HepG2 (cell line): ENCODE measurements around the gene KANK3. TPM values are rescaled to one million over a fixed set of nuclear protein-coding genes. Genes with fewer than 3 reads are reported as not detected.

Experiments used
- CHCHD3 ChIP-seq: sonication (generic); formaldehyde crosslinking; IDR thresholded peaks from 2 replicates; pipeline ENCODE4 v1.8.0; 2022; ENCODE audit warnings: mild to moderate bottlenecking, missing genetic modification reagents, moderate library complexity
- E2F1 ChIP-seq: sonication (generic); formaldehyde crosslinking; IDR thresholded peaks from 2 replicates; pipeline ENCODE4 v1.5.0; 2020; ENCODE audit warnings: missing genetic modification reagents
- FOXP4 ChIP-seq: sonication (generic); formaldehyde crosslinking; IDR thresholded peaks from 2 replicates; pipeline ENCODE4 v1.4.0; 2020; ENCODE audit warnings: missing genetic modification reagents
- IKZF4 ChIP-seq: sonication (generic); formaldehyde crosslinking; IDR thresholded peaks from 2 replicates; pipeline ENCODE4 v1.5.1; 2020; ENCODE audit warnings: borderline replicate concordance, mild to moderate bottlenecking, low read depth, missing genetic modification reagents; ENCODE audit errors: not compliant biosample characterization
- KLF13 ChIP-seq: sonication (generic); formaldehyde crosslinking; IDR thresholded peaks from 2 replicates; pipeline ENCODE4 v1.4.0; 2020; ENCODE audit warnings: mild to moderate bottlenecking, missing genetic modification reagents
- SAFB2 ChIP-seq: sonication (generic); formaldehyde crosslinking; IDR thresholded peaks from 2 replicates; pipeline ENCODE4 v1.5.1; 2020; ENCODE audit warnings: missing genetic modification reagents, low read depth, mild to moderate bottlenecking, borderline replicate concordance
- TFDP2 ChIP-seq: sonication (generic); formaldehyde crosslinking; IDR thresholded peaks from 2 replicates; pipeline ENCODE4 v1.4.0; 2020; ENCODE audit warnings: missing genetic modification reagents
- ZNF335 ChIP-seq: sonication (generic); formaldehyde crosslinking; IDR thresholded peaks from 2 replicates; pipeline ENCODE4 v1.4.0; 2020; ENCODE audit warnings: missing genetic modification reagents
- ZNF570 ChIP-seq: sonication (generic); formaldehyde crosslinking; IDR thresholded peaks from 2 replicates; pipeline ENCODE4 v1.4.0; 2020; ENCODE audit warnings: mild to moderate bottlenecking, missing genetic modification reagents, borderline replicate concordance
- ZNF713 ChIP-seq: sonication (generic); formaldehyde crosslinking; IDR thresholded peaks from 2 replicates; pipeline ENCODE4 v1.4.0; 2020; ENCODE audit warnings: mild to moderate bottlenecking, missing genetic modification reagents
- ZNF749 ChIP-seq: sonication (generic); formaldehyde crosslinking; IDR thresholded peaks from 2 replicates; pipeline ENCODE4 v1.8.0; 2022; ENCODE audit warnings: mild to moderate bottlenecking, missing genetic modification reagents, moderate library complexity, borderline replicate concordance
- ZSCAN12 ChIP-seq: sonication (generic); formaldehyde crosslinking; IDR thresholded peaks from 2 replicates; pipeline ENCODE4 v1.9.0; 2021; ENCODE audit warnings: mild to moderate bottlenecking, missing genetic modification reagents
- polyA plus RNA-seq, 8 experiments: library from polyadenylated mRNA; depleted of rRNA in 3 of 8; stranded (reverse) in 7 of 8; unstranded in 1 of 8; fragments of >200 nt; fragmentation: Illumina TruSeq in 4 of 8; extraction: Trizol in 4 of 8; gene quantifications; 2 replicates each; pipeline versions ENCODE4 v1.2.1 to v1.2.3, GENCODE V29; 2011 to 2016; ENCODE audit warnings: low read depth in 4 of 8, missing spikeins in 1 of 8, mixed read lengths in 1 of 8; ENCODE audit not compliant: insufficient read depth in 1 of 8
- total RNA-seq, 5 experiments: library from RNA; depleted of rRNA; stranded (reverse); fragments of >200 nt; fragmentation: Illumina TruSeq; extraction: Trizol; gene quantifications; 2 replicates each; pipeline ENCODE4 v1.2.3, GENCODE V29; 2016; ENCODE audit warnings: low read depth in 1 of 5
- TF ChIP-seq, protein P1 (sequence below): sonication (generic); formaldehyde crosslinking; IDR thresholded peaks from 2 replicates; pipeline ENCODE4 v1.8.1; 2023; ENCODE audit warnings: mild to moderate bottlenecking, moderate library complexity, missing genetic modification reagents
- TF ChIP-seq, protein P2 (sequence below): sonication (generic); formaldehyde crosslinking; IDR thresholded peaks from 2 replicates; pipeline ENCODE4 v1.5.1; 2020; ENCODE audit warnings: mild to moderate bottlenecking, missing genetic modification reagents, borderline replicate concordance

The KANK3 gene
- total and polyA plus RNA-seq, 2 of the 13 experiments (the other 11 are each of a cell fraction or from before 2014, with no cell fraction given): 0.15 to 0.20 TPM

DNA sequence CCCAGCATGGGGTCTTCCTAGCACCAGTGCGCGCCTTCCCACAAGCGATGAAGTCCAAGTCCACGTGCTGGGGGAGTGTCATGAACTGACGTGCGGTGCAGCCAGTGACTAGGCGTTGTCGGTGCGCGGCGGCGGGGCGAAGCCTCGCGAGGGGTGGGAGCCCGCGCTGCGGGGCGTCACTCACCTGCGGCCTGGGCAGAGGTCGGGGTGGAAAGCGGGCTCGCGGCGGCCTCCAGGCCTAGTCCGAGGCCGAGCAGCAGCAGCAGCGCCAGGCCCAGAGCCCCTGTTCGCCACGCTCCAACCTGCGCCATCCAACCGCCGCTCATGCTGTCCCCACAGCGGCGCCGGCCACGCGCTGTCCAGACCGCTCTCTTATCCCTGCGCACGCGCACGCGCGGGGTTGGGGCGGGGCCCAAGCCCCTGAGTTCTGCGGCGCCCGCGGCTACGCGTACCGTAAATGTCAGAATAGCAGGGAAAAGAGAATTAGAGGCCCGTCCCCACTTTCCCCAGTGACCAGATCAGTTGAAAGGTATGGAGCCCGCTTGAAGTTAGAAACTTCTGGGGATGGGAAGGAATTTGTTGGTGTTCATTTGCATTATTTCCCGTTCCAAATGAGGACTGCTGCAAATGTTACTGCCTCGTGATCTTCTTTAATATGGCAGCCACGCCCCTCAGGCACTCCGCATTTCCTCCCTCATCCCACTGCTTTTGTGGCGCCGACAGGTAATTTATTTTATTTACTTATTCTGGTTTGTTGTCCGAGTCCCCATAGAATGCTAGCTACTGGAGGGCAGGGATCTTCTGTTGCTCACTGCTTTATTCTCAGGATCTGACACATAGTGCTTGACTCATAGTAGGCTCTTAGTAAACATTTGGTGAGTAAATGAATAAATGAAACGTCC, 34.8 kb downstream of the KANK3 start, which contains the start of gene CD320 (continued):
- TF ChIP-seq E2F1 (CRISPR knock-in tag) (peak; percentile 97), ZNF570 (CRISPR knock-in tag) (0 out of 2 replicates have a peak, but pooled peaks have one; percentile 84), ZSCAN12 (CRISPR knock-in tag) (peak; percentile 97; the same call in 1 of the 2 replicates), ZNF713 (CRISPR knock-in tag) (no peak), ZNF335 (CRISPR knock-in tag) (peak; percentile 25; the same call in 1 of the 2 replicates), ZNF749 (CRISPR knock-in tag) (peak; percentile 94), CHCHD3 (CRISPR knock-in tag) (peak; percentile 91; the same call in 1 of the 2 replicates), FOXP4 (CRISPR knock-in tag) (peak; percentile 29; the same call in 1 of the 2 replicates), TFDP2 (CRISPR knock-in tag) (peak; percentile 96), KLF13 (CRISPR knock-in tag) (0 out of 2 replicates have a peak, but pooled peaks have one; percentile 60), SAFB2 (CRISPR knock-in tag) (peak; percentile 69), IKZF4 (CRISPR knock-in tag) (no peak)
- TF ChIP-seq, protein P1, sequence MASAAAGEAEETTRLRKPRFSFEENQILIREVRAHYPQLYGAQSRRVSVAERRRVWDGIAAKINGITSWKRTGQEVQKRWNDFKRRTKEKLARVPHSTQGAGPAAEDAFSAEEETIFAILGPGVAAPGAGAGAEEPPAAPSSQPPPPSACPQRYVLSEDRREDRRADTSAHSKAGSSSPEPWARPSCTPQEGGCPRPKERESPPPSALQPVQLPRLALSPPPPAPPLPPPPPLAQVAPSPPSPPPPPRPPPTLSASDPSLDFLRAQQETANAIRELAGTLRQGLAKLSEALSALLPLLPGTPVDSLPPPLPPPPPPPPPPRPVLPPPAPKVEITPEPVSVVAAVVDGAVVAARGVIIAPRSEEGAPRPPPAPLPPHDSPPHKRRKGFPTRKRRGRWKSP (CRISPR knock-in tag): peak; percentile 84
- TF ChIP-seq, protein P2, sequence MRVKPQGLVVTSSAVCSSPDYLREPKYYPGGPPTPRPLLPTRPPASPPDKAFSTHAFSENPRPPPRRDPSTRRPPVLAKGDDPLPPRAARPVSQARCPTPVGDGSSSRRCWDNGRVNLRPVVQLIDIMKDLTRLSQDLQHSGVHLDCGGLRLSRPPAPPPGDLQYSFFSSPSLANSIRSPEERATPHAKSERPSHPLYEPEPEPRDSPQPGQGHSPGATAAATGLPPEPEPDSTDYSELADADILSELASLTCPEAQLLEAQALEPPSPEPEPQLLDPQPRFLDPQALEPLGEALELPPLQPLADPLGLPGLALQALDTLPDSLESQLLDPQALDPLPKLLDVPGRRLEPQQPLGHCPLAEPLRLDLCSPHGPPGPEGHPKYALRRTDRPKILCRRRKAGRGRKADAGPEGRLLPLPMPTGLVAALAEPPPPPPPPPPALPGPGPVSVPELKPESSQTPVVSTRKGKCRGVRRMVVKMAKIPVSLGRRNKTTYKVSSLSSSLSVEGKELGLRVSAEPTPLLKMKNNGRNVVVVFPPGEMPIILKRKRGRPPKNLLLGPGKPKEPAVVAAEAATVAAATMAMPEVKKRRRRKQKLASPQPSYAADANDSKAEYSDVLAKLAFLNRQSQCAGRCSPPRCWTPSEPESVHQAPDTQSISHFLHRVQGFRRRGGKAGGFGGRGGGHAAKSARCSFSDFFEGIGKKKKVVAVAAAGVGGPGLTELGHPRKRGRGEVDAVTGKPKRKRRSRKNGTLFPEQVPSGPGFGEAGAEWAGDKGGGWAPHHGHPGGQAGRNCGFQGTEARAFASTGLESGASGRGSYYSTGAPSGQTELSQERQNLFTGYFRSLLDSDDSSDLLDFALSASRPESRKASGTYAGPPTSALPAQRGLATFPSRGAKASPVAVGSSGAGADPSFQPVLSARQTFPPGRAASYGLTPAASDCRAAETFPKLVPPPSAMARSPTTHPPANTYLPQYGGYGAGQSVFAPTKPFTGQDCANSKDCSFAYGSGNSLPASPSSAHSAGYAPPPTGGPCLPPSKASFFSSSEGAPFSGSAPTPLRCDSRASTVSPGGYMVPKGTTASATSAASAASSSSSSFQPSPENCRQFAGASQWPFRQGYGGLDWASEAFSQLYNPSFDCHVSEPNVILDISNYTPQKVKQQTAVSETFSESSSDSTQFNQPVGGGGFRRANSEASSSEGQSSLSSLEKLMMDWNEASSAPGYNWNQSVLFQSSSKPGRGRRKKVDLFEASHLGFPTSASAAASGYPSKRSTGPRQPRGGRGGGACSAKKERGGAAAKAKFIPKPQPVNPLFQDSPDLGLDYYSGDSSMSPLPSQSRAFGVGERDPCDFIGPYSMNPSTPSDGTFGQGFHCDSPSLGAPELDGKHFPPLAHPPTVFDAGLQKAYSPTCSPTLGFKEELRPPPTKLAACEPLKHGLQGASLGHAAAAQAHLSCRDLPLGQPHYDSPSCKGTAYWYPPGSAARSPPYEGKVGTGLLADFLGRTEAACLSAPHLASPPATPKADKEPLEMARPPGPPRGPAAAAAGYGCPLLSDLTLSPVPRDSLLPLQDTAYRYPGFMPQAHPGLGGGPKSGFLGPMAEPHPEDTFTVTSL (CRISPR knock-in tag): no peak
